Omental fat pad (tissue), 4 donors: ENCODE measurements around the gene CREG2. TPM values are rescaled to one million over a fixed set of nuclear protein-coding genes. Genes with fewer than 3 reads are reported as not detected.

Source experiments
- ATAC-seq: fragments of 150-250 bp; one replicate; pipeline ENCODE4 v1.9.1; 2016; ENCODE audit warnings: mild to moderate bottlenecking, moderate library complexity; ENCODE audit not compliant: low FRiP score
- DNase-seq: peaks from one replicate; pipeline ENCODE4 v3.0.0-alpha.2; 2019; ENCODE audit warnings: low spot score
- total RNA-seq, 4 donors: library from RNA; depleted of rRNA; stranded (reverse); fragments of >200 nt; gene quantifications; one replicate each; pipeline ENCODE4 v1.1.0, GENCODE V29; 2016
- TF ChIP-seq, protein P1 (sequence below), 3 donors: fragments of 450-650 bp; IDR thresholded peaks; one replicate each; pipeline ENCODE4 v1.5.1; 2016 to 2017; ENCODE audit warnings: antibody characterized with exemption in 3 of 3, mild to moderate bottlenecking in 3 of 3, moderate library complexity in 2 of 3

The CREG2 gene
- total RNA-seq, 4 donors from 2014 or later = 0.09 TPM; not detected in 3

DNA sequence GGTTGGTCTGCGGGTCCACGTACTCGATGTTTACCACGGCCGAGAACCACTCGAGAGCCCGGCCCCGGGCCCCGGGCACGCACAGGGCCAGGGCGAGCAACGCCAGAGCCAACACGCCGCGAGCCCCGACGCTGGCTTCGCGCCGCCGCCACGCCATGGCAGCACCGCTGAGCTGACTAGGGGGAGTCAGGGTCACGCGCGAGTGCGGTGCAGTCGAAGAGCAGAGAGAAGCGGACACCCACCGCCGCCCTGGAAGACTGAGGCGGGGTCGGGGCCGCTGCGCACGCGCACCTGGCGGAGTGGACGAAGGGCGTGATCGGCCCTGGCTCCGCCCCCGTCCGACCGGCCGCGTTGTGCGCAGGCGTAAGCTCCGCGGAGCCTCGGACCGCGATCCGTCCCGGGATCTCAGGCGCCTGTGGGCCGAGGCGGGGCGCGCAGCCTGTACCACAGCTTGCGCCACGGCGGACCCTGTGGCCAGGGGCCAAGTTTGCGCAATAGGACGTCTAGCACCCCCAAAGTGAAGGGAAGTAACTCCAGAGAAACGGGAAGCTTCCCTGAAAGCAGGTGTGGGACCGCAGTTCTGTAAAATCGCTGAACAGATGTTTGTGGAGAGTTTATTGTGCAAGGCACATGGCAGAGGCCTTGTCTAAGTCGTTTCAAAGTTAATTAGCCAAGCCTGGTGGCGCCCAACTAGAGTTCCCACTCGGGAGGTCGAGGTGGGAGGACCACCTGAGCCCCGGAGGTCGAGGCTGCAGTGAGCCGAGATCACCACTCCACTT is 78.7 kb downstream of the CREG2 start, which contains the start of gene RNF149:
Gene RNF149 (minus strand): TSS at position 270 of the 779 bp plus-strand sequence. CDS start 113 bp downstream, at position 157.
- peak; percentile 83 for DNase-seq
- peak; percentile 89 for ATAC-seq
- TF ChIP-seq, protein P1, sequence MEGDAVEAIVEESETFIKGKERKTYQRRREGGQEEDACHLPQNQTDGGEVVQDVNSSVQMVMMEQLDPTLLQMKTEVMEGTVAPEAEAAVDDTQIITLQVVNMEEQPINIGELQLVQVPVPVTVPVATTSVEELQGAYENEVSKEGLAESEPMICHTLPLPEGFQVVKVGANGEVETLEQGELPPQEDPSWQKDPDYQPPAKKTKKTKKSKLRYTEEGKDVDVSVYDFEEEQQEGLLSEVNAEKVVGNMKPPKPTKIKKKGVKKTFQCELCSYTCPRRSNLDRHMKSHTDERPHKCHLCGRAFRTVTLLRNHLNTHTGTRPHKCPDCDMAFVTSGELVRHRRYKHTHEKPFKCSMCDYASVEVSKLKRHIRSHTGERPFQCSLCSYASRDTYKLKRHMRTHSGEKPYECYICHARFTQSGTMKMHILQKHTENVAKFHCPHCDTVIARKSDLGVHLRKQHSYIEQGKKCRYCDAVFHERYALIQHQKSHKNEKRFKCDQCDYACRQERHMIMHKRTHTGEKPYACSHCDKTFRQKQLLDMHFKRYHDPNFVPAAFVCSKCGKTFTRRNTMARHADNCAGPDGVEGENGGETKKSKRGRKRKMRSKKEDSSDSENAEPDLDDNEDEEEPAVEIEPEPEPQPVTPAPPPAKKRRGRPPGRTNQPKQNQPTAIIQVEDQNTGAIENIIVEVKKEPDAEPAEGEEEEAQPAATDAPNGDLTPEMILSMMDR (IDR thresholded peaks at IDR 0.05) = peak in 1 of 3 donors; percentile 9

DNA sequence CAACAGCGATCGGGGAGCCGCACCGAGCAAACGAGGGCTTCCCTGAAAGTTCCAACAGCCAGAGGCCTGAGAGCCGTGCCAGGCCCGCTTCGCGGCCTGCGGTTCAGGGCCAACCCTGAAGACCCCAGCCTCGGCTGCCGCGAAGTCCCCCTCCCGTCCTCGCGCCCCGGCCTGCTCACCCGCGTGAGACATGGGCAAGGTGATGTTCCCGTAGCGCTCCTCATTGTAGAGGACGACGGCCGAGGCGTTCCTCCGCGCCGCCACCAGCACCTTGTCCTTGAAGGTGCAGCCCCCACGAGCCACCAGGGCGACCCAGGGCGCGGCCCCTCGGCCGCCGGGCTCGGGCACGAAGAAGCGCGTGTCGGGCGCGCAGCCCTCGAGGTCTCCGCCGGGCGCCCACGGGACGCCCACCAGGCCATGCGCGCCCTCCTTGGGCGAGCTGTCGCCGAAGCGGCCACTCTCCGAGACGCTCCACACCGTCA is 79.3 kb downstream of the CREG2 start:
- ATAC-seq (peak; percentile 2), DNase-seq (no peak)
- TF ChIP-seq, protein P1 (IDR thresholded peaks at IDR 0.05) = no peak

DNA sequence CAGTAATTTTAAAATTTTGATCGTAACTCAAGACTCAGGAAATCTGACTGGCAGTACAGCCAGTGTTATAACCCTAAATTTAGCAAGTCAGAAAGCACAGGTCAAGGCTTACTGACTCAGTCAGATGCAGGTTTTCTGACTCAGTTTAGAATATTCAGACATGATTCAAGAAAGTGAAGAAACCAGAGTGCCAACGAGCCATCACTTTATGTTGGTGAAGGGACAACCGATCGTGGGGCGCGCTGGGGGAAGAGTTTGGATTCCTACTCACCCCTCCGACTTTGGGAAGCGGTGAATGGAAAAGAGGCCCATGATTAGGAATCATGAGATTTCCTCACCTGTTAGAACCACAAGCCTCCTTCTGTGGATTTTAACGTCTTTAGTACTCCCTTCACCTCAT is 79.8 kb downstream of the CREG2 start:
- TF ChIP-seq, protein P1 (IDR thresholded peaks at IDR 0.05) = no peak
- DNase-seq (no peak), ATAC-seq (no peak)

- ATAC-seq = no peak
Observed at GRCh38 chr2:101306410-101306809, 80.9 kb downstream of the CREG2 start.

DNA sequence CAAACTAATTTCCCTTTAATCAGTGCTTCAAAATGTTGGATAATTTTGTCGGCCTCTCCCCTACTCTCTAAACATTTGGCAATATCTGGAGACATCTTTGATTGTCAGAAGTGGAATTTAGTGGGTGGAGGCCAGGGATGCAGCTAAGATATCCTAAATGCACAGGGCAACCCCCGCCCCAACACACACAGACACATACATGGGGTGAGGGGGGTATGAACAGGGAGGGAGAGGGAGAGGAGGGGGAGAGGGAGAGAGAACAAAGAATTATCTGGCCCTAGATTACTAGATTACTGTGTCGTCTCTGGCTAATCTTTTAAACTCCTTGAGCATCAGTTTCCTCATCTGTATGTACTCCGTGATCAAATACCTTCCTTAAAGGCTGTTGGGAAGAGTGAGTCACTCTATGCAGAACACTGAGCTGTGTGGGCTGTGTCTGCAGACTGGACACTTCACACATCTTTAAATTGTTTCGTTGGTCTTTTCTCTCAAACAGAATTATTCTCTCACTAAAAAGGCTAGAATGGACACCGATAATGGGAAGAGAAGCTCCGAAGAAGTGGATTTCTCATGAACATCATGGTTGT is 81.7 kb downstream of the CREG2 start:
- DNase-seq (no peak), ATAC-seq (peak; percentile 38)
- TF ChIP-seq, protein P1 (IDR thresholded peaks at IDR 0.05) = no peak

More at GRCh38 chr2:101306410-101306809, 80.9 kb downstream of the CREG2 start:
- TF ChIP-seq, protein P1 (IDR thresholded peaks at IDR 0.05) = no peak
- no peak for DNase-seq

DNA sequence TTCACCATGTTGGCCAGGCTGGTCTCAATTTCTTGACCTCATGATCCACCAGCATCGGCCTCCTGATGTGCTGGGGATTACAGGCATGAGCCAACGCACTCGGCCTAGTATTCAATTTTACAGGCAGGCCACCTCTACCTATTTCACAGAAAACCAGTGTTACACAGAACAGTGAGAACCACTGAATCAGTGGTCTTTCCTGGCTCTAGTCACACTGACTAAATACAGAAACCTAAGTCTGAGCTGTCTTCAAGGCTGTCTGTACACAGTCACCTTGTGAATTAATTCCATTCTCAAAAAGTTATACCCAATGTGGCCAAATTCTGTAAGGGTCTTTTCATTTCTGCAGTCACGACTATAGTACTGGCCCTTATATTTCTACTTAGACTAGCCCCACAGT is 82.3 kb downstream of the CREG2 start:
- TF ChIP-seq, protein P1 (IDR thresholded peaks at IDR 0.05) = no peak
- ATAC-seq (no peak), DNase-seq (no peak)
